CD4-positive, alpha-beta memory T cell (primary cell): ENCODE data around the gene ACRV1. TPM values are rescaled to one million over a fixed set of nuclear protein-coding genes. Genes with fewer than 3 reads are reported as not detected.

ENCODE experiments used
- CTCF ChIA-PET: fragments of 350-600 bp; sonication (Branson Sonifier 250); formaldehyde crosslinking; loops from one replicate; lab custom pipeline; 2021; ENCODE audit warnings: inconsistent platforms; ENCODE audit not compliant: partially characterized antibody; lab: Charles Lee
- POLR2A ChIA-PET: fragments of 350-600 bp; sonication (Branson Sonifier 250); formaldehyde crosslinking; loops from one replicate; lab custom pipeline; 2021; ENCODE audit not compliant: partially characterized antibody; lab: Charles Lee
- DNase-seq, 5 donors: peaks; one replicate each; pipeline versions ENCODE4 v3.0.0 to v3.0.0-alpha.2; 2020 to 2022; ENCODE audit warnings: mixed read lengths in 1 of 5
- H3K27ac ChIP-seq: one replicate; pipeline ENCODE4 v1.7.0; 2013; ENCODE audit warnings: low read depth, low read length
- H3K27me3 ChIP-seq: 2 replicates; pipeline ENCODE4 v1.7.0; 2013; ENCODE audit warnings: mild to moderate bottlenecking, low read length, moderate library complexity; ENCODE audit not compliant: insufficient read depth
- H3K36me3 ChIP-seq: 2 replicates; pipeline ENCODE4 v1.7.0; 2013; ENCODE audit warnings: mild to moderate bottlenecking, low read length, moderate library complexity; ENCODE audit not compliant: insufficient read depth
- H3K4me1 ChIP-seq: 2 replicates; pipeline ENCODE4 v1.7.0; 2013; ENCODE audit warnings: mild to moderate bottlenecking, low read length, moderate library complexity; ENCODE audit not compliant: insufficient read depth
- H3K4me3 ChIP-seq, 2 donors: one replicate each; pipeline ENCODE4 v1.7.0; 2013; ENCODE audit warnings: low read length in 2 of 2, mild to moderate bottlenecking in 1 of 2
- H3K9me3 ChIP-seq, 2 donors: one replicate each; pipeline ENCODE4 v1.7.0; 2013; ENCODE audit warnings: low read length in 2 of 2, control low read depth in 1 of 2; ENCODE audit not compliant: control insufficient read depth in 1 of 2
- H3K27ac Mint-ChIP-seq, 7 donors: one replicate each; pipeline ENCODE4 v1.8.0; 2020 to 2021; ENCODE audit warnings: mixed read lengths in 7 of 7, mild to moderate bottlenecking in 6 of 7, inconsistent platforms in 3 of 7, moderate library complexity in 3 of 7
- H3K27me3 Mint-ChIP-seq, 2 donors: one replicate each; pipeline ENCODE4 v1.8.0; 2020 to 2021; ENCODE audit warnings: mixed read lengths in 2 of 2
- H3K36me3 Mint-ChIP-seq, 2 donors: one replicate each; pipeline ENCODE4 v1.8.0; 2020 to 2021; ENCODE audit warnings: mixed read lengths in 2 of 2, inconsistent platforms in 1 of 2, mild to moderate bottlenecking in 1 of 2
- H3K4me1 Mint-ChIP-seq, 4 donors: one replicate each; pipeline ENCODE4 v1.8.0; 2020 to 2021; ENCODE audit warnings: mixed read lengths in 4 of 4, mild to moderate bottlenecking in 1 of 4
- H3K4me3 Mint-ChIP-seq, 8 donors: one replicate each; pipeline ENCODE4 v1.8.0; 2020 to 2021; ENCODE audit warnings: mixed read lengths in 8 of 8, mild to moderate bottlenecking in 7 of 8, moderate library complexity in 6 of 8, inconsistent platforms in 3 of 8
- H3K9me3 Mint-ChIP-seq, 8 donors: one replicate each; pipeline ENCODE4 v1.8.0; 2020 to 2021; ENCODE audit warnings: mixed read lengths in 8 of 8, mild to moderate bottlenecking in 5 of 8, inconsistent platforms in 3 of 8, moderate library complexity in 1 of 8
- intact Hi-C: fragments of 100-400 bp; cut with micrococcal nuclease; formaldehyde crosslinking; loops from one replicate; pipeline ENCODE4 v1.15.1; 2023
- polyA plus RNA-seq, 2 donors: library from polyadenylated mRNA; unstranded; fragments of 300-500 nt; fragmentation: Illumina TruSeq; gene quantifications; one replicate each; pipeline ENCODE4 v1.2.3, GENCODE V29; 2021
- total RNA-seq, 2 experiments: library from RNA; stranded (reverse); gene quantifications; one replicate each; pipeline ENCODE4 v1.2.3, GENCODE V29; 2021

The ACRV1 gene
- total and polyA plus RNA-seq, 4 experiments from 2014 or later: not detected

- H3K4me3 ChIP-seq: no peak overlapping the region
- Mint-ChIP-seq H3K36me3 (peaks cover 0 to 8% of the 10 kb centered on the region in 2 donors), H3K4me3 (no peak overlapping the region), H3K4me1 (peaks cover 0 to 4% (median 0%) of the 10 kb centered on the region in 4 donors), H3K27me3 (no peaks in the 10 kb centered on the region), H3K27ac (no peak overlapping the region), H3K9me3 (peaks cover 0 to 10% (median 5%) of the 10 kb centered on the region in 8 donors)
- H3K27ac ChIP-seq: no peak overlapping the region
- intact Hi-C loops: no loop called here
- no peaks in the 10 kb centered on the region for H3K36me3 ChIP-seq
- H3K9me3 ChIP-seq: no peaks in the 10 kb centered on the region
- CTCF ChIA-PET: no interaction called here
- H3K27me3 ChIP-seq: no peaks in the 10 kb centered on the region
- POLR2A ChIA-PET: no interaction called here
- no peaks in the 10 kb centered on the region for H3K4me1 ChIP-seq
- no peak for DNase-seq
Measured at GRCh38 chr11:125662689-125663088, 18.0 kb downstream of the ACRV1 start.

GRCh38 chr11:125649465-125650166 is 31.0 kb downstream of the ACRV1 start:
- ChIA-PET POLR2A (interaction anchor here (0.6 to 0.7 kb wide), 2 partner anchors 26 to 1019 kb away, joined by 3 to 4 read pairs; no protein-coding TSS in a partner anchor), CTCF (interaction anchor here (1.2 kb wide), 1 partner anchor 23 kb away, joined by 3 read pairs; no protein-coding TSS in a partner anchor)
- Histone ChIP-seq H3K4me3 (no peak overlapping the region), H3K36me3 (no peaks in the 10 kb centered on the region), H3K4me1 (peaks cover 11% of the 10 kb centered on the region), H3K9me3 (no peaks in the 10 kb centered on the region), H3K27me3 (no peaks in the 10 kb centered on the region), H3K27ac (no peak overlapping the region)
- intact Hi-C loops: no loop called here
- Mint-ChIP-seq H3K9me3 (no peaks in the 10 kb centered on the region), H3K27me3 (no peaks in the 10 kb centered on the region), H3K36me3 (no peaks in the 10 kb centered on the region), H3K4me3 (no peak overlapping the region), H3K27ac (peak overlapping the region in 5 of 7 donors; percentile 1 to 51 (median 23)), H3K4me1 (peaks cover 6 to 7% (median 7%) of the 10 kb centered on the region in 4 donors)
- peak in 4 of 5 donors; percentile 14 to 30 (median 18) for DNase-seq

GRCh38 chr11:125645871-125646270 is 34.8 kb downstream of the ACRV1 start:
- H3K27me3 Mint-ChIP-seq: no peaks in the 10 kb centered on the region
- H3K4me1 ChIP-seq: peaks cover 11% of the 10 kb centered on the region
- H3K36me3 ChIP-seq: no peaks in the 10 kb centered on the region
- no peaks in the 10 kb centered on the region for H3K36me3 Mint-ChIP-seq
- intact Hi-C loops: no loop called here
- H3K9me3 Mint-ChIP-seq: no peaks in the 10 kb centered on the region
- ChIA-PET POLR2A (no interaction called here), CTCF (no interaction called here)
- no peak overlapping the region for H3K27ac ChIP-seq
- H3K4me1 Mint-ChIP-seq: peaks cover 6 to 7% (median 7%) of the 10 kb centered on the region in 4 donors
- H3K27me3 ChIP-seq: no peaks in the 10 kb centered on the region
- H3K4me3 Mint-ChIP-seq: no peak overlapping the region
- no peak overlapping the region for H3K27ac Mint-ChIP-seq
- no peaks in the 10 kb centered on the region for H3K9me3 ChIP-seq
- H3K4me3 ChIP-seq: no peak overlapping the region
- DNase-seq: no peak

- Histone ChIP-seq H3K4me1 (no peaks in the 10 kb centered on the region), H3K9me3 (no peaks in the 10 kb centered on the region), H3K27ac (no peak overlapping the region), H3K27me3 (no peaks in the 10 kb centered on the region), H3K36me3 (no peaks in the 10 kb centered on the region), H3K4me3 (no peak overlapping the region)
- peak overlapping the region in 1 of 7 donors; percentile 23 for H3K27ac Mint-ChIP-seq
- intact Hi-C loops: no loop called here
- CTCF ChIA-PET: no interaction called here
- no peaks in the 10 kb centered on the region for H3K27me3 Mint-ChIP-seq
- POLR2A ChIA-PET: no interaction called here
- DNase-seq: no peak
- no peaks in the 10 kb centered on the region for H3K4me1 Mint-ChIP-seq
- H3K9me3 Mint-ChIP-seq: no peaks in the 10 kb centered on the region
- H3K36me3 Mint-ChIP-seq: no peaks in the 10 kb centered on the region
- H3K4me3 Mint-ChIP-seq: no peak overlapping the region
Measured at GRCh38 chr11:125638315-125638714, 42.3 kb downstream of the ACRV1 start.

GRCh38 chr11:125637840-125638239 is 42.8 kb downstream of the ACRV1 start:
- H3K4me3 ChIP-seq: no peak overlapping the region
- CTCF ChIA-PET: no interaction called here
- H3K36me3 ChIP-seq: no peaks in the 10 kb centered on the region

GRCh38 chr11:125627236-125627910 is 53.3 kb downstream of the ACRV1 start:
- H3K4me1 ChIP-seq: peaks cover 19% of the 10 kb centered on the region
- Mint-ChIP-seq H3K27me3 (no peaks in the 10 kb centered on the region), H3K4me1 (peaks cover 11 to 29% (median 16%) of the 10 kb centered on the region in 4 donors), H3K36me3 (peaks cover 0 to 8% of the 10 kb centered on the region in 2 donors), H3K4me3 (peak overlapping the region; percentile 34 to 100 (median 94)), H3K9me3 (peaks cover 0 to 5% (median 0%) of the 10 kb centered on the region in 8 donors), H3K27ac (peak overlapping the region in 3 of 7 donors; percentile 47 to 99 (median 87))
- H3K27me3 ChIP-seq: no peaks in the 10 kb centered on the region
- peaks cover under 1% of the 10 kb centered on the region for H3K36me3 ChIP-seq
- ChIA-PET POLR2A (interaction anchor here (1.6 to 2.5 kb wide), 2 partner anchors 35 to 58 kb away, joined by 7 to 24 read pairs; partner anchors contain the start of genes EI24 and STT3A), CTCF (interaction anchor here (0.6 to 3.8 kb wide), 5 partner anchors 15 to 260 kb away, joined by 3 to 20 read pairs (median 3); partner anchors contain the start of genes EI24 and HYLS1)
- H3K4me3 ChIP-seq: no peak overlapping the region
- H3K9me3 ChIP-seq: no peaks in the 10 kb centered on the region
- no peak overlapping the region for H3K27ac ChIP-seq
- DNase-seq: no peak
- intact Hi-C loops: loop anchor here (5.0 to 10.0 kb wide), 2 partner anchors 245 to 657 kb away; partner anchors contain the start of gene TIRAP

More at GRCh38 chr11:125637840-125638239, 42.8 kb downstream of the ACRV1 start:
- Mint-ChIP-seq H3K4me3 (no peak overlapping the region), H3K4me1 (no peaks in the 10 kb centered on the region), H3K36me3 (no peaks in the 10 kb centered on the region), H3K27me3 (no peaks in the 10 kb centered on the region), H3K9me3 (no peaks in the 10 kb centered on the region), H3K27ac (no peak overlapping the region)
- no peaks in the 10 kb centered on the region for H3K9me3 ChIP-seq
- intact Hi-C loops: no loop called here
- DNase-seq: no peak
- H3K27me3 ChIP-seq: no peaks in the 10 kb centered on the region
- POLR2A ChIA-PET: no interaction called here
- H3K27ac ChIP-seq: no peak overlapping the region
- H3K4me1 ChIP-seq: no peaks in the 10 kb centered on the region
